ENCODE measurements around the gene RPTOR. TPM values are rescaled to one million over a fixed set of nuclear protein-coding genes. Genes with fewer than 3 reads are reported as not detected.

Gene RPTOR
- total RNA-seq, 1 donor from 2014 or later = 21.8 TPM

DNA sequence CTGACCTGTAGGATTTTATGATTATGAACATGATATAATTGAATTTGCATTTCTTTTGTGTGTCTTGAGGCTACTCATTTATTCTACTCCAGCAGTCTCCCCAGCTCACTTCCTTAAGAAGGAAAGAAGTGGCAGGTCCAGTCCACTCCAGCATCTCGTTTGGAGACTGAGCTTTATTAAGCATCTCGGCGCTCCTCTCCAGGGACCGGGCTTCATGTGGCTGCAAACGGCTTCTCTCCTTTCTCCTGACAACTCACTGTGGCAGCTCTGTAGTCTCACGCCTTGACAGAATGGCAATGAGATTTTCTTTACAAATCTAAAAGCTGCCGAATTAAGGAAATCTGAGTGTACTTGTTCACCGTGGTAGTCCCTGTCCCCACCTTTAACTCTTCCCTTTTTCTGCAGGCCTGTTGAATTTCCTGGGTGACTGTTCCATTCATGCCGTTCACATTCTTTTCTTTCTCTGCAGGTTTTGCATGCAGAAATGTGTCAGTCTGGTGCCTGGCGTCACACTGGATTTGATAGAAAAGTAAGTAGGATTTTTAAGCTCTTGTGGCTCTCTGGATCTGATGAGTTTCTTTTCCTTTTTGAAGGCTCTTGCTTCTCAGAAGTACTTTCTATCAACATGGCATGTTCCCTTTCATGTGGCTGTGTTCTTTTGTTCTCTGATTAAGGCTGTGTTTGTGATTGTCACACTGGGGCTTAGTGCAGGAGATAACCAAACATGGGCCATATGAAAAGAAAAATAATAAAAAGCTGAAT lies 246.5 kb downstream of the RPTOR start:
- TF ChIP-seq, protein P1, sequence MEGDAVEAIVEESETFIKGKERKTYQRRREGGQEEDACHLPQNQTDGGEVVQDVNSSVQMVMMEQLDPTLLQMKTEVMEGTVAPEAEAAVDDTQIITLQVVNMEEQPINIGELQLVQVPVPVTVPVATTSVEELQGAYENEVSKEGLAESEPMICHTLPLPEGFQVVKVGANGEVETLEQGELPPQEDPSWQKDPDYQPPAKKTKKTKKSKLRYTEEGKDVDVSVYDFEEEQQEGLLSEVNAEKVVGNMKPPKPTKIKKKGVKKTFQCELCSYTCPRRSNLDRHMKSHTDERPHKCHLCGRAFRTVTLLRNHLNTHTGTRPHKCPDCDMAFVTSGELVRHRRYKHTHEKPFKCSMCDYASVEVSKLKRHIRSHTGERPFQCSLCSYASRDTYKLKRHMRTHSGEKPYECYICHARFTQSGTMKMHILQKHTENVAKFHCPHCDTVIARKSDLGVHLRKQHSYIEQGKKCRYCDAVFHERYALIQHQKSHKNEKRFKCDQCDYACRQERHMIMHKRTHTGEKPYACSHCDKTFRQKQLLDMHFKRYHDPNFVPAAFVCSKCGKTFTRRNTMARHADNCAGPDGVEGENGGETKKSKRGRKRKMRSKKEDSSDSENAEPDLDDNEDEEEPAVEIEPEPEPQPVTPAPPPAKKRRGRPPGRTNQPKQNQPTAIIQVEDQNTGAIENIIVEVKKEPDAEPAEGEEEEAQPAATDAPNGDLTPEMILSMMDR (IDR thresholded peaks at IDR 0.05; ENCODE audit: borderline replicate concordance) = no peak
- intact Hi-C loops (cut with micrococcal nuclease) = no loop called here
- H3K27ac ChIP-seq (replicated peaks) = peak overlapping the region; percentile 47

GRCh38 chr17:80791758-80792284 lies 247.2 kb downstream of the RPTOR start:
- Histone ChIP-seq H3K4me1 (peaks cover 61% of the 10 kb centered on the region), H3K27ac (replicated peaks) (peak overlapping the region; percentile 47), H3K9me3 (replicated peaks) (no peaks in the 10 kb centered on the region), H3K36me3 (no peaks in the 10 kb centered on the region), H3K27me3 (ENCODE audit: low read depth) (no peaks in the 10 kb centered on the region), H3K4me3 (no peak overlapping the region)
- DNase-seq = no peak
- TF ChIP-seq, protein P1 (IDR thresholded peaks at IDR 0.05; ENCODE audit: borderline replicate concordance) = no peak
- intact Hi-C loops (cut with micrococcal nuclease) = no loop called here

More for the DNA sequence above, 246.5 kb downstream of the RPTOR start:
- Histone ChIP-seq H3K4me1 (peaks cover 54% of the 10 kb centered on the region), H3K27me3 (ENCODE audit: low read depth) (no peaks in the 10 kb centered on the region), H3K9me3 (replicated peaks) (no peaks in the 10 kb centered on the region), H3K36me3 (no peaks in the 10 kb centered on the region), H3K4me3 (no peak overlapping the region)
- no peak for DNase-seq

GRCh38 chr17:80792373-80792781 lies 247.7 kb downstream of the RPTOR start:
- Histone ChIP-seq H3K36me3 (no peaks in the 10 kb centered on the region), H3K27ac (replicated peaks) (peak overlapping the region; percentile 47), H3K9me3 (replicated peaks) (no peaks in the 10 kb centered on the region), H3K4me1 (peaks cover 61% of the 10 kb centered on the region), H3K4me3 (no peak overlapping the region), H3K27me3 (ENCODE audit: low read depth) (no peaks in the 10 kb centered on the region)
- DNase-seq = no peak
- TF ChIP-seq, protein P1 (IDR thresholded peaks at IDR 0.05; ENCODE audit: borderline replicate concordance) = no peak
- intact Hi-C loops (cut with micrococcal nuclease) = no loop called here

DNA sequence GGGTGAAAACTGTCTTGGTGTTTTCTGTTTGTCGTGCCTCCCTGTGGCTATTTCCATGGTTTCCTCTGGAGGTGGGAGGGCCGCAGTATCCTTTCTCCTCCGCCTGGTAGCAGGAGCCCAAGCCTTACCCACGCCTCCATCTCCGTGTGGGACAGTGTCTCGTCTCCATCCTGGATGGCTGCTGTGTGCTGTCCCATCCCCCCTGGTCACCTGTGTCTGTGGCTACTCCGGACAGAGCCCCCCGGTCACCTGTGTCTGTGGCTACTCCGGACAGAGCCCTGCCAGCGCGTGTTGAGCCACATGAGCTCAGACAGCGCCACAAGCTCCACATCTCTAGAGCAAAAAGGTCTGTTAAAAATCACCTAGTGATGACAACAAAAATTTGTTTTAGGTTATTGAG lies 248.8 kb downstream of the RPTOR start:
- intact Hi-C loops (cut with micrococcal nuclease) = no loop called here
- H3K9me3 ChIP-seq (replicated peaks) = no peaks in the 10 kb centered on the region
- no peak for DNase-seq
- H3K36me3 ChIP-seq = no peaks in the 10 kb centered on the region
- no peak overlapping the region for H3K4me3 ChIP-seq
- no peaks in the 10 kb centered on the region for H3K27me3 ChIP-seq (ENCODE audit: low read depth)
- H3K4me1 ChIP-seq = peaks cover 57% of the 10 kb centered on the region
- TF ChIP-seq, protein P1 (IDR thresholded peaks at IDR 0.05; ENCODE audit: borderline replicate concordance) = no peak
- H3K27ac ChIP-seq (replicated peaks) = no peak overlapping the region

- no peak for DNase-seq
- no peaks in the 10 kb centered on the region for H3K9me3 ChIP-seq (replicated peaks)
- no peak overlapping the region for H3K27ac ChIP-seq (replicated peaks)
- intact Hi-C loops (cut with micrococcal nuclease) = no loop called here
- TF ChIP-seq, protein P1 (IDR thresholded peaks at IDR 0.05; ENCODE audit: borderline replicate concordance) = no peak
- H3K27me3 ChIP-seq (ENCODE audit: low read depth) = no peaks in the 10 kb centered on the region
- no peaks in the 10 kb centered on the region for H3K36me3 ChIP-seq
- no peak overlapping the region for H3K4me3 ChIP-seq
- peaks cover 53% of the 10 kb centered on the region for H3K4me1 ChIP-seq
Observed at GRCh38 chr17:80793851-80794267, 249.2 kb downstream of the RPTOR start.
